K562 (cell line): ENCODE measurements around the gene NDUFA6. TPM values are rescaled to one million over a fixed set of nuclear protein-coding genes. Genes with fewer than 3 reads are reported as not detected.

Experiments used
- ARNT ChIP-seq, 2 experiments: fragments of 450-650 bp; IDR thresholded peaks; 2 replicates each; pipeline ENCODE4 v1.6.1; 2016; ENCODE audit warnings: mild to moderate bottlenecking in 1 of 2
- ATF7 ChIP-seq: fragments of 450-650 bp; IDR thresholded peaks from 2 replicates; pipeline ENCODE4 v1.7.1; 2014; ENCODE audit warnings: mild to moderate bottlenecking, moderate library complexity
- CREB3 ChIP-seq: fragments of 450-650 bp; conservative IDR thresholded peaks from 2 replicates; pipeline ENCODE4 v1.6.1; 2016; ENCODE audit warnings: missing genetic modification characterization, low read depth, mild to moderate bottlenecking, missing compliant biosample characterization, moderate library complexity
- FOXK1 ChIP-seq: sonication (generic); formaldehyde crosslinking; IDR thresholded peaks from 2 replicates; pipeline ENCODE4 v1.8.0; 2022; ENCODE audit warnings: missing genetic modification reagents, mild to moderate bottlenecking, borderline replicate concordance
- FUS ChIP-seq: fragments of 200-400 bp; formaldehyde crosslinking; optimal IDR thresholded peaks from 2 replicates; pipeline ENCODE3; 2017; ENCODE audit warnings: low read depth, low read length
- GATAD2B ChIP-seq: fragments of 450-650 bp; IDR thresholded peaks from 2 replicates; pipeline ENCODE4 v1.6.1; 2017; ENCODE audit warnings: mild to moderate bottlenecking, borderline replicate concordance
- HDAC1 ChIP-seq, 2 experiments: fragments of 450-650 bp; IDR thresholded peaks; 2 replicates each; pipeline ENCODE4 v1.6.1; 2016 to 2017; ENCODE audit warnings: inconsistent platforms in 1 of 2, mild to moderate bottlenecking in 1 of 2, moderate library complexity in 1 of 2
- KLF16 ChIP-seq: IDR thresholded peaks from 2 replicates; pipeline ENCODE4 v1.6.1; 2016; ENCODE audit warnings: antibody characterized with exemption
- MBD2 ChIP-seq: sonication (generic); IDR thresholded peaks from 2 replicates; pipeline ENCODE4 v1.6.1; 2016; ENCODE audit warnings: low read depth, borderline replicate concordance
- MCM3 ChIP-seq: fragments of 450-650 bp; IDR thresholded peaks from 2 replicates; pipeline ENCODE4 v1.6.1; 2016
- PATZ1 ChIP-seq: fragments of 250-450 bp; sonication (Bioruptor Pico); IDR thresholded peaks from 2 replicates; pipeline ENCODE4 v1.5.0; 2020; ENCODE audit warnings: mild to moderate bottlenecking, borderline replicate concordance
- POLR2G ChIP-seq: fragments of 200-400 bp; formaldehyde crosslinking; IDR thresholded peaks from 2 replicates; pipeline ENCODE4 v1.6.1; 2017; ENCODE audit warnings: low read depth, mild to moderate bottlenecking, antibody characterized with exemption, low read length, moderate library complexity
- RBM15 ChIP-seq: fragments of 200-400 bp; formaldehyde crosslinking; IDR thresholded peaks from 2 replicates; pipeline ENCODE4 v1.6.1; 2018; ENCODE audit warnings: mild to moderate bottlenecking, low read length, moderate library complexity; ENCODE audit not compliant: insufficient read depth
- RBM22 ChIP-seq: fragments of 200-400 bp; formaldehyde crosslinking; IDR thresholded peaks from 2 replicates; pipeline ENCODE4 v1.6.1; 2018; ENCODE audit warnings: low read length, low read depth; ENCODE audit not compliant: poor library complexity, severe bottlenecking
- SAFB2 ChIP-seq: fragments of 200-400 bp; formaldehyde crosslinking; IDR thresholded peaks from 2 replicates; pipeline ENCODE4 v1.6.1; 2018; ENCODE audit warnings: borderline replicate concordance, low read length, low read depth, moderate library complexity; ENCODE audit not compliant: severe bottlenecking
- TEAD2 ChIP-seq: fragments of 450-650 bp; IDR thresholded peaks from 2 replicates; pipeline ENCODE4 v1.6.1; 2016; ENCODE audit warnings: missing genetic modification characterization, control low read depth, missing compliant biosample characterization
- TGIF2 ChIP-seq: sonication (generic); formaldehyde crosslinking; IDR thresholded peaks from 2 replicates; pipeline ENCODE4 v1.8.1; 2022; ENCODE audit warnings: mild to moderate bottlenecking, missing genetic modification reagents, moderate library complexity
- ZBTB26 ChIP-seq: fragments of 450-650 bp; formaldehyde crosslinking; IDR thresholded peaks from 2 replicates; pipeline ENCODE4 v1.4.0; 2022; ENCODE audit warnings: missing genetic modification characterization
- ZNF124 ChIP-seq: sonication (generic); formaldehyde crosslinking; IDR thresholded peaks from 2 replicates; pipeline ENCODE4 v1.8.1; 2022; ENCODE audit warnings: missing genetic modification reagents
- ZNF174 ChIP-seq: fragments of 250-450 bp; sonication (Bioruptor Pico); IDR thresholded peaks from 2 replicates; pipeline ENCODE4 v1.4.0; 2020; ENCODE audit warnings: mild to moderate bottlenecking
- ZNF197 ChIP-seq: fragments of 200-800 bp; sonication (Bioruptor generic); IDR thresholded peaks from 2 replicates; pipeline ENCODE4 v1.6.1; 2016; ENCODE audit warnings: low read depth, missing genetic modification characterization, missing compliant biosample characterization
- ZNF57 ChIP-seq: fragments of 450-650 bp; formaldehyde crosslinking; IDR thresholded peaks from 2 replicates; pipeline ENCODE4 v1.4.0; 2020; ENCODE audit warnings: mild to moderate bottlenecking, moderate library complexity
- ZNF76 ChIP-seq: fragments of 250-450 bp; sonication (Bioruptor Pico); IDR thresholded peaks from 2 replicates; pipeline ENCODE4 v1.4.0; 2020; ENCODE audit warnings: mild to moderate bottlenecking, moderate library complexity, borderline replicate concordance
- polyA plus RNA-seq, 8 experiments: library from polyadenylated mRNA; depleted of rRNA in 4 of 8; stranded (reverse) in 5 of 8; unstranded in 3 of 8; fragments of >200 nt; fragmentation: Nextera tagmentation in 2 of 8; fragmentation: Illumina TruSeq in 1 of 8; extraction: Ambion mirVana in 2 of 8; extraction: Trizol in 1 of 8; gene quantifications; 2 replicates each; pipeline versions ENCODE4 v1.2.1 to v1.2.3, GENCODE V29; 2011 to 2014; ENCODE audit warnings: inconsistent platforms in 1 of 8, missing spikeins in 1 of 8
- total RNA-seq, 7 experiments: library from RNA; depleted of rRNA in 6 of 7; stranded (reverse); fragments of >200 nt in 6 of 7; fragmentation: Illumina TruSeq in 2 of 7; extraction: Trizol in 2 of 7; gene quantifications; 2 replicates each; pipeline versions ENCODE4 v1.2.1 to v1.2.3, GENCODE V29; 2011 to 2021; ENCODE audit warnings: low replicate concordance in 1 of 7

NDUFA6 gene
- total and polyA plus RNA-seq, 9 of the 15 experiments (the other 6 are each of a cell fraction or from before 2014, with no cell fraction given): 90.0 to 474 (median 128) TPM

GRCh38 chr22:42070517-42071422 is 19.8 kb downstream of the NDUFA6 start, which contains the start of gene NAGA (continued):
- TF ChIP-seq MBD2: peak; percentile 33; the same call in 1 of the 2 replicates
- TF ChIP-seq ZNF197 (CRISPR knock-in tag): no peak
- TF ChIP-seq KLF16: no peak
- TF ChIP-seq FOXK1 (CRISPR knock-in tag): 0 out of 2 replicates have a peak, but pooled peaks have one; percentile 12
- no peak for TF ChIP-seq SAFB2
- no peak for TF ChIP-seq TGIF2
- TF ChIP-seq CREB3 (tag): no peak
- TF ChIP-seq ZNF57: no peak
- TF ChIP-seq GATAD2B: no peak
- TF ChIP-seq ZNF124 (CRISPR knock-in tag): no peak
- no peak for TF ChIP-seq MCM3
- no peak for TF ChIP-seq PATZ1 (CRISPR knock-in tag)
- no peak for TF ChIP-seq RBM22
- peak; percentile 95 for TF ChIP-seq POLR2G
- no peak; the same call in 1 of the 2 replicates for TF ChIP-seq ATF7
- TF ChIP-seq ARNT (IDR thresholded peaks at IDR 0.05): no peak
- no peak for TF ChIP-seq ZNF76 (CRISPR knock-in tag)
- TF ChIP-seq ZNF174 (CRISPR knock-in tag): no peak
- no peak for TF ChIP-seq TEAD2 (tag)
- no peak for TF ChIP-seq RBM15
- TF ChIP-seq FUS: no peak
- TF ChIP-seq ZBTB26 (CRISPR knock-in tag): no peak
- no peak for TF ChIP-seq HDAC1 (IDR thresholded peaks at IDR 0.05)
